Uterus (tissue), 4 donors: Measurements from ENCODE around the gene MMP7. TPM values are rescaled to one million over a fixed set of nuclear protein-coding genes. Genes with fewer than 3 reads are reported as not detected.

ENCODE experiments used
- DNase-seq, 2 donors: peaks; one replicate each; pipeline ENCODE4 v3.0.0-alpha.2; 2019 to 2020
- H3K27ac ChIP-seq, 2 donors: fragments of 200-600 bp; sonication (generic); 1 replicate in 1 of 2; 2 replicates in 1 of 2; pipeline ENCODE4 v1.5.1; 2016 to 2018
- H3K27me3 ChIP-seq, 2 donors: fragments of 200-600 bp; sonication (generic); one replicate each; pipeline ENCODE4 v1.5.1; 2018 to 2019; ENCODE audit warnings: control low read depth in 1 of 2
- H3K36me3 ChIP-seq, 2 donors: fragments of 200-600 bp; sonication (generic); one replicate each; pipeline ENCODE4 v1.5.1; 2019; ENCODE audit warnings: control low read depth in 1 of 2
- H3K4me1 ChIP-seq, 2 donors: fragments of 200-600 bp; sonication (generic); one replicate each; pipeline ENCODE4 v1.5.1; 2018 to 2019; ENCODE audit warnings: control low read depth in 1 of 2
- H3K4me3 ChIP-seq, 2 donors: fragments of 200-600 bp; sonication (generic); 1 replicate in 1 of 2; 2 replicates in 1 of 2; pipeline ENCODE4 v1.5.1; 2018 to 2019; ENCODE audit warnings: mild to moderate bottlenecking in 1 of 2
- H3K9me3 ChIP-seq, 2 donors: fragments of 200-600 bp; sonication (generic); one replicate each; pipeline ENCODE4 v1.5.1; 2019; ENCODE audit warnings: control low read depth in 1 of 2
- CTCF ChIP-seq, 4 experiments: fragments of 200-600 bp in 2 of 4; fragments of 450-650 bp in 2 of 4; sonication (generic) in 2 of 4; IDR thresholded peaks; one replicate each; pipeline ENCODE4 v1.5.1; 2016 to 2019; ENCODE audit warnings: antibody characterized with exemption in 4 of 4, mild to moderate bottlenecking in 2 of 4, moderate library complexity in 1 of 4
- POLR2A ChIP-seq, 2 donors: fragments of 450-650 bp; IDR thresholded peaks; one replicate each; pipeline ENCODE4 v1.6.1; 2016; ENCODE audit warnings: antibody characterized with exemption in 2 of 2, mild to moderate bottlenecking in 1 of 2, moderate library complexity in 1 of 2
- intact Hi-C: fragments of 100-400 bp; cut with DNase I; formaldehyde crosslinking; loops from one replicate; pipeline ENCODE4 v1.15.1; 2023; ENCODE audit warnings: low total_unique reads
- total RNA-seq, 4 donors: library from RNA; depleted of rRNA in 3 of 4; stranded (reverse); fragments of >200 nt in 3 of 4; gene quantifications; one replicate each; pipeline versions ENCODE4 v1.1.0 to v1.2.4, GENCODE V29; 2014 to 2023
- donor health status: DM: yes; HTN: yes; CAD: no.

The MMP7 gene
- total RNA-seq, 4 donors from 2014 or later: 7.2 to 40.5 (median 14.6) TPM

- no peak for DNase-seq
- no peaks in the 10 kb centered on the region for H3K27me3 ChIP-seq
- TF ChIP-seq POLR2A (IDR thresholded peaks at IDR 0.05): no peak
- TF ChIP-seq CTCF (IDR thresholded peaks at IDR 0.05): no peak
- H3K4me1 ChIP-seq: no peaks in the 10 kb centered on the region
- H3K27ac ChIP-seq: peak overlapping the region; percentile 29 to 65
- intact Hi-C loops: no loop called here
- no peaks in the 10 kb centered on the region for H3K36me3 ChIP-seq
- no peaks in the 10 kb centered on the region for H3K9me3 ChIP-seq
- H3K4me3 ChIP-seq: no peak overlapping the region
These were observed 54.5 kb downstream of the MMP7 start for GRCh38 chr11:102476069-102476468.

GRCh38 chr11:102473543-102473942, 57.0 kb downstream of the MMP7 start:
- intact Hi-C loops: no loop called here
- peak overlapping the region in 1 of 2 donors; percentile 65 for H3K27ac ChIP-seq
- H3K27me3 ChIP-seq: no peaks in the 10 kb centered on the region
- DNase-seq: no peak
- no peaks in the 10 kb centered on the region for H3K4me1 ChIP-seq
- TF ChIP-seq POLR2A (IDR thresholded peaks at IDR 0.05) (no peak), CTCF (IDR thresholded peaks at IDR 0.05) (no peak)
- H3K36me3 ChIP-seq: no peaks in the 10 kb centered on the region
- no peaks in the 10 kb centered on the region for H3K9me3 ChIP-seq
- H3K4me3 ChIP-seq: no peak overlapping the region

GRCh38 chr11:102472127-102472526, 58.4 kb downstream of the MMP7 start:
- DNase-seq: no peak

GRCh38 chr11:102471474-102471873, 59.1 kb downstream of the MMP7 start:
- Histone ChIP-seq H3K9me3 (no peaks in the 10 kb centered on the region), H3K27ac (peak overlapping the region in 1 of 2 donors; percentile 81), H3K4me1 (no peaks in the 10 kb centered on the region), H3K36me3 (no peaks in the 10 kb centered on the region), H3K4me3 (no peak overlapping the region), H3K27me3 (no peaks in the 10 kb centered on the region)
- intact Hi-C loops: no loop called here
- DNase-seq: no peak
- TF ChIP-seq CTCF (IDR thresholded peaks at IDR 0.05): no peak
- TF ChIP-seq POLR2A (IDR thresholded peaks at IDR 0.05): no peak

More at GRCh38 chr11:102472127-102472526, 58.4 kb downstream of the MMP7 start:
- Histone ChIP-seq H3K4me3 (no peak overlapping the region), H3K9me3 (no peaks in the 10 kb centered on the region), H3K27me3 (no peaks in the 10 kb centered on the region), H3K36me3 (no peaks in the 10 kb centered on the region), H3K27ac (no peak overlapping the region), H3K4me1 (no peaks in the 10 kb centered on the region)
- intact Hi-C loops: no loop called here
- TF ChIP-seq POLR2A (IDR thresholded peaks at IDR 0.05) (no peak), CTCF (IDR thresholded peaks at IDR 0.05) (no peak)

Other genes with a start within 250 kb of the MMP7 start
- 100 to 1,000 TPM in 1 of 4 donors, 10 to 100 TPM in 1, 1 to 10 TPM in 2; 1.5 to 102 (median 8.7) TPM for gene BIRC3, start 213.3 kb downstream of the MMP7 start, total RNA-seq
- 100 to 1,000 TPM in 1 of 4 donors, 10 to 100 TPM in 3; 40.1 to 106 (median 53.5) TPM for gene BIRC2, start 183.5 kb downstream of the MMP7 start, total RNA-seq
- 100 to 1,000 TPM; 187 to 522 (median 260) TPM for gene TMEM123, start 78.0 kb downstream of the MMP7 start, total RNA-seq
- not detected for gene MMP20, start 94.6 kb upstream of the MMP7 start, total RNA-seq
- not detected for gene MMP27, start 175.0 kb upstream of the MMP7 start, total RNA-seq
- 1 to 10 TPM in 1 of 4 donors, under 1 TPM in 1, not detected in 2; 0.76 to 1.5 TPM for gene MMP8, start 194.2 kb upstream of the MMP7 start, total RNA-seq
- gene MMP10, start 249.9 kb upstream of the MMP7 start, total RNA-seq: under 1 TPM in 1 of 4 donors, not detected in 3; 0.67 TPM